ENCODE data around the gene TEKT3.

TEKT3 gene

GRCh38 chr17:15341385-15341849 lies at the start of gene TEKT3:
Gene TEKT3 (minus strand): TSS chr17:15341597. CDS start chr17:15331585, 10,012 bp downstream.
- TF ChIP-seq ZBTB7A (IDR thresholded peaks at IDR 0.05; ENCODE audit: low read depth), result no peak
- peak; percentile 80 for TF ChIP-seq CREB1 (IDR thresholded peaks at IDR 0.05; ENCODE audit: low read depth)
- no peak for TF ChIP-seq EGR1 (IDR thresholded peaks at IDR 0.05)
- TF ChIP-seq USF1 (IDR thresholded peaks at IDR 0.05), result no peak
- TF ChIP-seq EP300 (IDR thresholded peaks at IDR 0.05; ENCODE audit: borderline replicate concordance), result no peak
- no peak for TF ChIP-seq RAD21 (IDR thresholded peaks at IDR 0.05; ENCODE audit: low read depth)
- peak; percentile 35; the same call in 1 of the 2 replicates for TF ChIP-seq MAX (IDR thresholded peaks at IDR 0.05)
- no peak for TF ChIP-seq YY1 (IDR thresholded peaks at IDR 0.05; ENCODE audit: low read depth)
- no peak for TF ChIP-seq FOXM1 (IDR thresholded peaks at IDR 0.05; ENCODE audit: borderline replicate concordance, low read depth)
- TF ChIP-seq TCF12 (IDR thresholded peaks at IDR 0.05; ENCODE audit: low read depth), result no peak
- TF ChIP-seq TAF1 (IDR thresholded peaks at IDR 0.05; ENCODE audit: low read depth), result no peak
- TF ChIP-seq REST (IDR thresholded peaks at IDR 0.05; ENCODE audit: low read depth), result no peak

- TF ChIP-seq TAF1 (IDR thresholded peaks at IDR 0.05; ENCODE audit: low read depth), result no peak
- no peak for TF ChIP-seq TCF12 (IDR thresholded peaks at IDR 0.05; ENCODE audit: low read depth)
- no peak for TF ChIP-seq CEBPB (IDR thresholded peaks at IDR 0.05)
- TF ChIP-seq EP300 (IDR thresholded peaks at IDR 0.05; ENCODE audit: borderline replicate concordance), result no peak
- TF ChIP-seq FOXM1 (IDR thresholded peaks at IDR 0.05; ENCODE audit: borderline replicate concordance, low read depth), result no peak
- no peak for TF ChIP-seq RAD21 (IDR thresholded peaks at IDR 0.05; ENCODE audit: low read depth)
- no peak for TF ChIP-seq USF1 (IDR thresholded peaks at IDR 0.05)
- TF ChIP-seq NFIC (IDR thresholded peaks at IDR 0.05), result no peak
- TF ChIP-seq TEAD4 (IDR thresholded peaks at IDR 0.05), result no peak
- TF ChIP-seq REST (IDR thresholded peaks at IDR 0.05; ENCODE audit: low read depth), result no peak
- TF ChIP-seq CREB1 (IDR thresholded peaks at IDR 0.05; ENCODE audit: low read depth), result no peak
- TF ChIP-seq YY1 (IDR thresholded peaks at IDR 0.05; ENCODE audit: low read depth), result no peak
- TF ChIP-seq EGR1 (IDR thresholded peaks at IDR 0.05), result no peak
- no peak for TF ChIP-seq ZBTB7A (IDR thresholded peaks at IDR 0.05; ENCODE audit: low read depth)
- TF ChIP-seq MAX (IDR thresholded peaks at IDR 0.05), result no peak
These were observed 47.1 kb upstream of the TEKT3 start for GRCh38 chr17:15388356-15389041.

- TF ChIP-seq USF1 (IDR thresholded peaks at IDR 0.05), result no peak
- TF ChIP-seq FOXM1 (IDR thresholded peaks at IDR 0.05; ENCODE audit: borderline replicate concordance, low read depth), result no peak
- no peak for TF ChIP-seq TAF1 (IDR thresholded peaks at IDR 0.05; ENCODE audit: low read depth)
- no peak for TF ChIP-seq RAD21 (IDR thresholded peaks at IDR 0.05; ENCODE audit: low read depth)
- no peak for TF ChIP-seq ZBTB7A (IDR thresholded peaks at IDR 0.05; ENCODE audit: low read depth)
- TF ChIP-seq MAX (IDR thresholded peaks at IDR 0.05), result no peak
- TF ChIP-seq NFIC (IDR thresholded peaks at IDR 0.05), result no peak
- no peak for TF ChIP-seq TEAD4 (IDR thresholded peaks at IDR 0.05)
These were observed 44.7 kb upstream of the TEKT3 start for GRCh38 chr17:15386083-15386482.

GRCh38 chr17:15385305-15385704 lies 43.9 kb upstream of the TEKT3 start:
- TF ChIP-seq YY1 (IDR thresholded peaks at IDR 0.05; ENCODE audit: low read depth), result no peak
- TF ChIP-seq EP300 (IDR thresholded peaks at IDR 0.05; ENCODE audit: borderline replicate concordance), result no peak
- TF ChIP-seq REST (IDR thresholded peaks at IDR 0.05; ENCODE audit: low read depth), result no peak

All from Ishikawa (cell line).